Keratinocyte (primary cell): ENCODE measurements around the gene COL4A4. TPM values are rescaled to one million over a fixed set of nuclear protein-coding genes. Genes with fewer than 3 reads are reported as not detected.

Experiments
- DNase-seq: peaks from one replicate; pipeline ENCODE4 v3.0.0-alpha.2; 2011; ENCODE audit warnings: low read depth, missing footprints, low spot score
- FAIRE-seq: peaks from 2 replicates; lab custom pipeline; 2011; peaks lifted over from hg19 to GRCh38; lab: Jason Lieb, UNC
- H2AFZ ChIP-seq: 2 replicates; pipeline ENCODE4 v1.6.0; 2012; ENCODE audit warnings: low read length, control low read depth, inconsistent platforms; ENCODE audit not compliant: control insufficient read depth
- H3K27ac ChIP-seq: 2 replicates; pipeline ENCODE4 v1.5.1; 2011; ENCODE audit warnings: low read length; ENCODE audit not compliant: control insufficient read depth, insufficient read depth
- H3K27me3 ChIP-seq: 3 replicates; pipeline ENCODE4 v1.6.0; 2011; ENCODE audit warnings: low read length; ENCODE audit not compliant: control insufficient read depth, insufficient read depth; ENCODE audit errors: extremely low read depth
- H3K36me3 ChIP-seq, 2 experiments: 2 replicates in 1 of 2; 3 replicates in 1 of 2; pipeline ENCODE4 v1.5.1; 2011; ENCODE audit warnings: low read length in 2 of 2, mild to moderate bottlenecking in 1 of 2; ENCODE audit not compliant: control insufficient read depth in 2 of 2, insufficient read depth in 2 of 2; ENCODE audit errors: extremely low read depth in 1 of 2
- H3K4me1 ChIP-seq: 3 replicates; pipeline ENCODE4 v1.5.1; 2011; ENCODE audit warnings: low read length; ENCODE audit not compliant: control insufficient read depth, insufficient read depth; ENCODE audit errors: extremely low read depth
- H3K4me2 ChIP-seq: 3 replicates; pipeline ENCODE4 v1.6.0; 2011; ENCODE audit warnings: low read depth, low read length; ENCODE audit not compliant: control insufficient read depth, insufficient read depth; ENCODE audit errors: extremely low read depth
- H3K4me3 ChIP-seq, 3 experiments: fragments of 200-600 bp in 1 of 3; sonication (generic) in 1 of 3; 2 replicates in 2 of 3; 3 replicates in 1 of 3; pipeline ENCODE4 v1.5.1; 2011 to 2016; ENCODE audit warnings: low read length in 3 of 3, mild to moderate bottlenecking in 3 of 3, control low read depth in 2 of 3, inconsistent platforms in 1 of 3, low read depth in 1 of 3, mixed read lengths in 1 of 3, mixed run types in 1 of 3, moderate library complexity in 1 of 3; ENCODE audit not compliant: control insufficient read depth in 2 of 3, insufficient read depth in 2 of 3; ENCODE audit errors: extremely low read depth in 1 of 3
- H3K79me2 ChIP-seq: 2 replicates; pipeline ENCODE4 v1.6.0; 2012; ENCODE audit warnings: low read length; ENCODE audit not compliant: control insufficient read depth, insufficient read depth
- H3K9ac ChIP-seq: 3 replicates; pipeline ENCODE4 v1.6.0; 2011; ENCODE audit warnings: low read length; ENCODE audit not compliant: control insufficient read depth, insufficient read depth; ENCODE audit errors: extremely low read depth
- H3K9me1 ChIP-seq: 3 replicates; pipeline ENCODE4 v1.6.0; 2011; ENCODE audit warnings: low read length; ENCODE audit not compliant: control insufficient read depth, insufficient read depth; ENCODE audit errors: extremely low read depth
- H3K9me3 ChIP-seq: 2 replicates; pipeline ENCODE4 v1.5.1; 2012; ENCODE audit warnings: low read depth, low read length; ENCODE audit not compliant: control insufficient read depth
- H4K20me1 ChIP-seq: 3 replicates; pipeline ENCODE4 v1.6.0; 2011; ENCODE audit warnings: low read length; ENCODE audit not compliant: control insufficient read depth, insufficient read depth; ENCODE audit errors: extremely low read depth
- CTCF ChIP-seq, 3 experiments: IDR thresholded peaks in 1 of 3; conservative IDR thresholded peaks in 1 of 3; optimal IDR thresholded peaks in 1 of 3; 2 replicates in 2 of 3; 3 replicates in 1 of 3; pipeline versions ENCODE3 to v1.5.1; 2011; ENCODE audit warnings: low read length in 3 of 3, mild to moderate bottlenecking in 3 of 3, moderate library complexity in 2 of 3, control low read depth in 1 of 3, inconsistent platforms in 1 of 3; ENCODE audit not compliant: insufficient read depth in 2 of 3; ENCODE audit errors: extremely low read depth in 1 of 3
- EZH2 ChIP-seq: IDR thresholded peaks from one replicate; pipeline ENCODE4 v1.6.1; 2012; ENCODE audit warnings: inconsistent platforms, mild to moderate bottlenecking, low read length, moderate library complexity
- dilution Hi-C: fragments of 300-500 bp; cut with MboI; formaldehyde crosslinking; loops from one replicate; pipeline ENCODE4 v1.7.0; 2020; ENCODE audit warnings: low sequenced_read_pairs; ENCODE audit not compliant: extremely low pct_ligation_motif_present
- polyA minus RNA-seq, 3 experiments: library from RNA; depleted of rRNA, polyadenylated mRNA; stranded (reverse); fragments of >200 nt; gene quantifications; 1 replicate in 1 of 3; 2 replicates in 1 of 3; 3 replicates in 1 of 3; pipeline ENCODE4 v1.2.3, GENCODE V29; 2011
- polyA plus RNA-seq, 5 experiments: library from polyadenylated mRNA; depleted of rRNA in 3 of 5; stranded (reverse) in 3 of 5; stranded (forward) in 1 of 5; unstranded in 1 of 5; fragments of >200 nt; gene quantifications; 1 replicate in 1 of 5; 2 replicates in 3 of 5; 3 replicates in 1 of 5; pipeline versions ENCODE4 v1.2.1 to v1.2.3, GENCODE V29; 2011 to 2012; ENCODE audit warnings: missing spikeins in 2 of 5, low read depth in 1 of 5, low replicate concordance in 1 of 5

COL4A4 gene
- polyA plus RNA-seq (0.01 to 0.03 TPM in 2 of 3 replicates, not detected in the other), polyA minus RNA-seq (0.03 TPM in 1 of 3 replicates, not detected in the others)
- not detected for polyA plus RNA-seq (2011; ENCODE audit: low read depth)
- polyA plus RNA-seq (2011; cell fraction: cytosol; rRNA removed): under 0.01 TPM in 1 of 2 replicates, not detected in the other
- polyA plus RNA-seq (2011; cell fraction: nucleus; rRNA removed): 0.04 and 0.07 TPM in 2 replicates
- polyA plus RNA-seq (2012; ENCODE audit: low replicate concordance): 0.02 and 0.10 TPM in 2 replicates
- polyA minus RNA-seq (2011; cell fraction: cytosol; rRNA and poly(A)+ RNA removed): 0.38 TPM
- 0.11 TPM in 1 of 2 replicates, not detected in the other for polyA minus RNA-seq (2011; cell fraction: nucleus; rRNA and poly(A)+ RNA removed)

- Histone ChIP-seq H3K27me3 (peaks cover 41% of the 10 kb centered on the region), H3K36me3 (no peaks in the 10 kb centered on the region), H4K20me1 (no peaks in the 10 kb centered on the region), H3K27ac (no peak within 1 kb of the TSS), H3K9ac (no peak within 1 kb of the TSS), H3K9me3 (no peaks in the 10 kb centered on the region), H3K4me3 (peak within 1 kb of the TSS; percentile 30 to 60 (median 59)), H2AFZ (peak within 1 kb of the TSS; percentile 19), H3K9me1 (no peaks in the 10 kb centered on the region), H3K4me2 (peak within 1 kb of the TSS; percentile 70), H3K4me1 (peaks cover 5% of the 10 kb centered on the region), H3K79me2 (no peaks in the 10 kb centered on the region)
- DNase-seq (no peak), FAIRE-seq (no peak)
- TF ChIP-seq EZH2 (no peak), CTCF (optimal IDR thresholded peaks at IDR 0.05 in 1 of 3, IDR thresholded peaks at IDR 0.05 in 1 of 3, conservative IDR thresholded peaks at IDR 0.05 in 1 of 3; ENCODE audit: extremely low read depth in 1 of 3, insufficient read depth in 2 of 3, low read length in 3 of 3) (no peak)
- dilution Hi-C loops: no loop called here
Measured at GRCh38 chr2:227163998-227164762, at the start of gene COL4A4, which contains the start of gene COL4A3. COL4A4 (minus strand) TSS chr2:227164205; CDS start chr2:227147483, 16,722 bp downstream. COL4A3 (plus strand) TSS chr2:227164624; CDS start chr2:227164727, 103 bp downstream.

DNA sequence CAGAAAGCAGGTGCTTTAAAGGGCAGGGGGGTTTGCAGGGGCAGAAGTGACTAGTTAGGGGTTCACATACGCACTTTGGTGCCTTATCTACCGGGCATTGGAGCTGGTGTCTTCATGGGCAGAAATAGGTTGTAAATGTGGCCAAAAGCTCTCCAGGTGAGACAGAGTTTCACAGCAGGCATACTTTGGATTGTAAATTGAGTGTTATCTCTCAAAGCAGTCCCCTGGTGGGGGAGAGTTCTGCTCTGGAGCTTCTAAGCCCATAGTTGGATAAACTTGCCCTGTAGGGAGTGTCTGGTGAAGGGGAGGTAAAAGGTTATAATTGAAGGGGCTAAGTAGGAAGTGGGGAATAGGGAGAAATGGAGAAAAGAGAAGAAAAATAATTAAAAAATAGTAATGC, 43.6 kb upstream of the COL4A4 start:
- no peak overlapping the region for H3K4me3 ChIP-seq
- FAIRE-seq: no peak
- no peak for DNase-seq
- no peak overlapping the region for H3K9ac ChIP-seq
- dilution Hi-C loops: no loop called here
- no peaks in the 10 kb centered on the region for H3K36me3 ChIP-seq
- no peak overlapping the region for H3K27ac ChIP-seq
- TF ChIP-seq EZH2 (no peak), CTCF (optimal IDR thresholded peaks at IDR 0.05 in 1 of 3, IDR thresholded peaks at IDR 0.05 in 1 of 3, conservative IDR thresholded peaks at IDR 0.05 in 1 of 3; ENCODE audit: extremely low read depth in 1 of 3, insufficient read depth in 2 of 3, low read length in 3 of 3) (no peak)
- no peaks in the 10 kb centered on the region for H3K9me3 ChIP-seq
- H3K4me2 ChIP-seq: no peak overlapping the region
- H3K4me1 ChIP-seq: no peaks in the 10 kb centered on the region
- no peaks in the 10 kb centered on the region for H3K9me1 ChIP-seq
- H3K79me2 ChIP-seq: no peaks in the 10 kb centered on the region
- H2AFZ ChIP-seq: no peak overlapping the region
- H3K27me3 ChIP-seq: no peaks in the 10 kb centered on the region
- no peaks in the 10 kb centered on the region for H4K20me1 ChIP-seq
